K562 (cell line): ENCODE data around the gene GDF2.

Experiments
- ASH1L ChIP-seq: fragments of 450-650 bp; IDR thresholded peaks from 2 replicates; pipeline ENCODE4 v1.6.1; 2018; ENCODE audit warnings: borderline replicate concordance, mild to moderate bottlenecking, low read depth; ENCODE audit not compliant: partially characterized antibody
- ATF7 ChIP-seq: fragments of 450-650 bp; IDR thresholded peaks from 2 replicates; pipeline ENCODE4 v1.7.1; 2014; ENCODE audit warnings: mild to moderate bottlenecking, moderate library complexity
- CEBPB ChIP-seq: fragments of 450-650 bp; IDR thresholded peaks from 2 replicates; pipeline ENCODE4 v1.6.1; 2016; ENCODE audit warnings: missing genetic modification characterization, missing compliant biosample characterization
- EHMT2 ChIP-seq: fragments of 450-650 bp; IDR thresholded peaks from 2 replicates; pipeline ENCODE4 v1.6.1; 2018; ENCODE audit warnings: antibody characterized with exemption
- KLF6 ChIP-seq: fragments of 250-450 bp; sonication (Bioruptor Pico); IDR thresholded peaks from 2 replicates; pipeline ENCODE4 v1.4.0; 2020; ENCODE audit warnings: mild to moderate bottlenecking, moderate library complexity, borderline replicate concordance
- RNF2 ChIP-seq: sonication (generic); IDR thresholded peaks from 2 replicates; pipeline ENCODE4 v1.6.1; 2016
- SMC3 ChIP-seq: conservative IDR thresholded peaks from 2 replicates; pipeline ENCODE4 v1.6.1; 2011; ENCODE audit warnings: low read depth, low read length, improper control_type of control experiment; ENCODE audit not compliant: insufficient read depth
- SRSF7 ChIP-seq: fragments of 200-400 bp; formaldehyde crosslinking; optimal IDR thresholded peaks from 2 replicates; pipeline ENCODE3; 2017; ENCODE audit warnings: mild to moderate bottlenecking, low read depth, low read length
- ZNF586 ChIP-seq: fragments of 450-650 bp; formaldehyde crosslinking; conservative IDR thresholded peaks from 2 replicates; pipeline ENCODE4 v1.4.0; 2020; ENCODE audit warnings: mild to moderate bottlenecking, moderate library complexity
- TF ChIP-seq, protein P1 (sequence below), 3 experiments: IDR thresholded peaks in 2 of 3; conservative IDR thresholded peaks in 1 of 3; 2 replicates each; pipeline ENCODE4 v1.5.1; 2011 to 2012; ENCODE audit warnings: low read length in 3 of 3, mild to moderate bottlenecking in 3 of 3, control low read depth in 2 of 3, improper control_type of control experiment in 1 of 3, inconsistent platforms in 1 of 3, low read depth in 1 of 3, mixed read lengths in 1 of 3, moderate library complexity in 1 of 3; ENCODE audit not compliant: insufficient read depth in 2 of 3
- TF ChIP-seq, protein P2 (sequence below): fragments of 450-650 bp; formaldehyde crosslinking; IDR thresholded peaks from 2 replicates; pipeline ENCODE4 v1.4.0; 2020; ENCODE audit warnings: mild to moderate bottlenecking

DNA sequence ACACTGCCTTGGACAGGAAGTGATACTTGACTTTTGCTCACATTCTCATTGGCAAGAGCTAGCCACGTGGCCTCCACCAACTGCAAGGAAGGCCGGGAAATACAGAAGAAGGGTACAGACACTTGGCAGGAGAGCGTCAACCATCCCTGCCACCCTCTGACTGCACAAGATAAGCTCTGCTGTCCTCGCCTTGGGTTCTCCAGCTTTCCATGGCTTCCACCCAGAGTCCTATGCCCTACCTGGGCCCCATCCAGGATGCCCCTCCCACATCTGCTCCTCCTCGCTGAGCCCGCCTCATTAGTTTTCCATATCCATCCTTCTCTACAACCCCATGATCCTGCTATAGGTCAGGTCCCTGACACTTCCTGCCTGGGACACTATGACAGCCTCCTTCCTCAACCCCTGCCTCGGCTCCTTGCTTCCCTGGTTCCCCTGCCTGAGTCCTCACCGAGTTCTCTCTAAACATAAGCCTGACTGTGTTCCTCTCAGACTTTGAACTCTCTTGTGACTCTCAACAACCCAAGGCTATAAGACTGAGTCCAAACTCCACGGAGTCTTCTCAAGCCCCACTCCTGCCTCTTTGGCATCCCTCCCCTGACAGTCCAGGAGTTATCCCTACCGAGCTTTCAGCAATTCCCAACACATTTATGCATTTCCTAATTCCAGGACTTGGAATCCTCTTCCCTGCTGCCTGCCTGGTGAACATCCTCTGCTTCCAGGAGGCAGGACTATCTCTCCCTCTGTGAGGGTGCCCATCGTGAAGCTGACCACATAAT is 45.5 kb upstream of the GDF2 start:
- TF ChIP-seq ATF7 (no peak), KLF6 (no peak), ZNF586 (CRISPR knock-in tag) (no peak), SRSF7 (no peak), CEBPB (tag) (no peak), ASH1L (no peak), SMC3 (no peak), EHMT2 (no peak), RNF2 (no peak)
- TF ChIP-seq, protein P1, sequence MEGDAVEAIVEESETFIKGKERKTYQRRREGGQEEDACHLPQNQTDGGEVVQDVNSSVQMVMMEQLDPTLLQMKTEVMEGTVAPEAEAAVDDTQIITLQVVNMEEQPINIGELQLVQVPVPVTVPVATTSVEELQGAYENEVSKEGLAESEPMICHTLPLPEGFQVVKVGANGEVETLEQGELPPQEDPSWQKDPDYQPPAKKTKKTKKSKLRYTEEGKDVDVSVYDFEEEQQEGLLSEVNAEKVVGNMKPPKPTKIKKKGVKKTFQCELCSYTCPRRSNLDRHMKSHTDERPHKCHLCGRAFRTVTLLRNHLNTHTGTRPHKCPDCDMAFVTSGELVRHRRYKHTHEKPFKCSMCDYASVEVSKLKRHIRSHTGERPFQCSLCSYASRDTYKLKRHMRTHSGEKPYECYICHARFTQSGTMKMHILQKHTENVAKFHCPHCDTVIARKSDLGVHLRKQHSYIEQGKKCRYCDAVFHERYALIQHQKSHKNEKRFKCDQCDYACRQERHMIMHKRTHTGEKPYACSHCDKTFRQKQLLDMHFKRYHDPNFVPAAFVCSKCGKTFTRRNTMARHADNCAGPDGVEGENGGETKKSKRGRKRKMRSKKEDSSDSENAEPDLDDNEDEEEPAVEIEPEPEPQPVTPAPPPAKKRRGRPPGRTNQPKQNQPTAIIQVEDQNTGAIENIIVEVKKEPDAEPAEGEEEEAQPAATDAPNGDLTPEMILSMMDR (IDR thresholded peaks at IDR 0.05 in 2 of 3, conservative IDR thresholded peaks at IDR 0.05 in 1 of 3; ENCODE audit: insufficient read depth in 2 of 3, low read depth in 1 of 3, low read length in 3 of 3) = no peak
- TF ChIP-seq, protein P2, sequence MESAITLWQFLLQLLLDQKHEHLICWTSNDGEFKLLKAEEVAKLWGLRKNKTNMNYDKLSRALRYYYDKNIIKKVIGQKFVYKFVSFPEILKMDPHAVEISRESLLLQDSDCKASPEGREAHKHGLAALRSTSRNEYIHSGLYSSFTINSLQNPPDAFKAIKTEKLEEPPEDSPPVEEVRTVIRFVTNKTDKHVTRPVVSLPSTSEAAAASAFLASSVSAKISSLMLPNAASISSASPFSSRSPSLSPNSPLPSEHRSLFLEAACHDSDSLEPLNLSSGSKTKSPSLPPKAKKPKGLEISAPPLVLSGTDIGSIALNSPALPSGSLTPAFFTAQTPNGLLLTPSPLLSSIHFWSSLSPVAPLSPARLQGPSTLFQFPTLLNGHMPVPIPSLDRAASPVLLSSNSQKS (CRISPR knock-in tag) = no peak
